Measurements from ENCODE around the gene PPIP5K1.

PPIP5K1 gene

DNA sequence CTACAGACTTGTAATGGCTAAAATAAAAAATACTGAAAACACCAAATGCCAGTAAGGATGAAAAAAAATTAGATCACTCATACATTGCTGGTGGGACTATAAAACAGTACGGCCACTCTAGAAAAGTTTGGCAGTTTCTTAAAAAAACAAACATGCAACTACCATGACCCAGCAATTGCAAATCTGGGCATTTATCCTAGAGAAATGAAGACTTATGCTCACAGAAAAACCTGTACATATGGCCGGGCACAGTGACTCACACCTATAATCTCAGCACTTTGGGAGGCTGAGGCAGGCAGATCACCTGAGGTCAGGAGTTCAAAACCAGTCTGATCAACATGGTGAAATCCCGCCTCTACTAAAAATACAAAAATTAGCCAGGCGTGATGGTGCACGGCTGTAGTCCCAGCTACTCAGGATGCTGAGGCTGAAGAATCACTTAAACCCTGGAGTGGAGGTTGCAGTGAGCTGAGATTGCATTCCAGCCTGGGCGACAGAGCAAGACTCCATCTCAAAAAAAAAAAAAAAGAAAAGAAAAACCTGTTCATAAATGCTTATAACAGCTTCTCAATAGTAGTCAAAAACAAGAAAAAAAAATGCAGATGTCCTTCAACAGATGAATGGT is 102.6 kb downstream of the PPIP5K1 start:
- no peak for DNase-seq

DNA sequence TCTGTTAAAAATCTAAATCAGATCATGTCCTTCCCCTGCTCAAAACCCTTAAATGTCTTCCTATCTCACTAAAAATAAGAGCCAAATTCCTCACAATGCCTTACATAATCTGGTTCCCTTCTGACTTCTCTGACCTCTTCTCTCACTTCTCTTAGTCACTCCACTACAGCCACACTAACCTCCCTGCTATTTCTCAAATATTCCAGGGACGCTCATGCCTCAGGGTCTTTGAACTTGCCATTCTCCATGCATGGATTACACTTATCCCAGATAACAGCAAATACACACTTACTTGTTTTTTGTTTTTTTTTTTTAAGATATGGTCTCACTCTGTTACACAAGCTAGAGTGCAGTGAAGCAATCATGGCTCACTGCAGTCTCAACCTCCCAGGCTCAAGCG is 105.6 kb downstream of the PPIP5K1 start:
- DNase-seq = no peak
